DOHH2 (cell line): ENCODE data around the gene CCDC195.

ENCODE experiments used
- H3F3A ChIP-seq: fragments of 200-600 bp; sonication (generic), shearing (Covaris generic); 2 replicates; pipeline ENCODE4 v1.6.0; 2016; ENCODE audit warnings: antibody characterized with exemption, mild to moderate bottlenecking; ENCODE audit not compliant: control insufficient read depth, insufficient read depth
- H3K27ac ChIP-seq: fragments of 200-600 bp; sonication (generic); 2 replicates; pipeline ENCODE4 v1.5.1; 2014; ENCODE audit warnings: low read depth, mild to moderate bottlenecking, low read length, moderate library complexity
- H3K27me3 ChIP-seq: fragments of 200-600 bp; sonication (generic); 2 replicates; pipeline ENCODE4 v1.6.1; 2014; ENCODE audit warnings: mild to moderate bottlenecking, low read length, mixed read lengths; ENCODE audit not compliant: control insufficient read depth
- H3K36me3 ChIP-seq: fragments of 200-600 bp; sonication (generic); 2 replicates; pipeline ENCODE4 v1.6.1; 2014; ENCODE audit warnings: mild to moderate bottlenecking, low read length, moderate library complexity, mixed read lengths; ENCODE audit not compliant: control insufficient read depth
- H3K4me1 ChIP-seq: fragments of 200-600 bp; sonication (generic); 2 replicates; pipeline ENCODE4 v1.6.1; 2014; ENCODE audit warnings: mild to moderate bottlenecking, low read length, mixed read lengths; ENCODE audit not compliant: control insufficient read depth
- H3K4me2 ChIP-seq: fragments of 200-600 bp; sonication (generic); 2 replicates; pipeline ENCODE4 v1.6.0; 2014; ENCODE audit warnings: mild to moderate bottlenecking, low read length, moderate library complexity
- H3K4me3 ChIP-seq: fragments of 200-600 bp; sonication (generic); 2 replicates; pipeline ENCODE4 v1.5.1; 2014; ENCODE audit warnings: mild to moderate bottlenecking, low read length, mixed read lengths
- H3K79me2 ChIP-seq: fragments of 200-600 bp; sonication (generic); 2 replicates; pipeline ENCODE4 v1.6.1; 2014; ENCODE audit warnings: mild to moderate bottlenecking, low read length, mixed read lengths; ENCODE audit not compliant: control insufficient read depth
- H3K9me2 ChIP-seq: fragments of 200-600 bp; sonication (generic); replicated peaks from 2 replicates; pipeline ENCODE4 v1.6.1; 2014; ENCODE audit warnings: mild to moderate bottlenecking, low read length, mixed read lengths; ENCODE audit not compliant: control insufficient read depth
- H3K9me3 ChIP-seq: fragments of 200-600 bp; sonication (generic); 2 replicates; pipeline ENCODE4 v1.6.1; 2014; ENCODE audit warnings: antibody characterized with exemption, low read length, mixed read lengths; ENCODE audit not compliant: control insufficient read depth, insufficient read depth
- H4K20me1 ChIP-seq: fragments of 200-600 bp; sonication (generic); 2 replicates; pipeline ENCODE4 v1.6.0; 2014; ENCODE audit warnings: low read depth, mild to moderate bottlenecking, antibody characterized with exemption, low read length, moderate library complexity; ENCODE audit not compliant: control insufficient read depth, insufficient read depth
- CTCF ChIP-seq: fragments of 200-600 bp; sonication (generic); IDR thresholded peaks from one replicate; pipeline ENCODE4 v1.5.1; 2014; ENCODE audit warnings: antibody characterized with exemption, mild to moderate bottlenecking, low read depth, low read length; ENCODE audit not compliant: poor library complexity, severe bottlenecking
- EZH2phosphoT487 ChIP-seq: fragments of 200-600 bp; sonication (generic); IDR thresholded peaks from 2 replicates; pipeline ENCODE4 v1.6.1; 2017; ENCODE audit warnings: borderline replicate concordance, mild to moderate bottlenecking, antibody characterized with exemption, low read length, moderate library complexity, mixed read lengths

The CCDC195 gene

DNA sequence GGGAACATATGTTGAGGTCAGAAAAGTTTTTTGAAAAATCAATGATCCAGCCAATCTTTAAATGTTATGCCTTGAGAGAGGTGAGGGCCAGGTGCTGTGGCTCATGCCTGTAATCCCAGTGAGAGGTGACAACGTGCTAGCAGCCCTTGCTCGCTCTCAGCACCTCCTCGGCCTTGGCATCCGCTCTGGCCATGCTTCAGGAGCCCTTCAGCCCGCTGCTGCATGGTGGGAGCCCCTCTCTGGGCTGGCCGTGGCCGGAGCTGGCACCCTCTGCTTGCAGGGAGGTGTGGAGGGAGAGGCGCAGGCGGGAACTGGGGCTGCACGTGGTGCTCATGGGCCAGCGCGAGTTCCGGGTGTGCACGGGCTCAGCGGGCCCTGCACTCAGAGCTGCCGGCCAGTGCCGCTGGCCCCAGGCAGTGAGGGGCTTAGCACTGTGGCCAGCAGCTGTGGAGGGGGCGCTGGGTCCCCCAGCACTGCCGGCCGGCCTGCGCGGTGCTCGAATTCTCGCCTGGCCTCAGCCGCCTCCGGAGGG, 61.1 kb downstream of the CCDC195 start:
- peaks cover 51% of the 10 kb centered on the region for H3K4me1 ChIP-seq
- H3K36me3 ChIP-seq = no peaks in the 10 kb centered on the region
- H3K27me3 ChIP-seq = no peaks in the 10 kb centered on the region
- no peaks in the 10 kb centered on the region for H3K9me2 ChIP-seq
- H3K79me2 ChIP-seq = no peaks in the 10 kb centered on the region
- TF ChIP-seq CTCF (no peak), EZH2phosphoT487 (no peak)
- H3K9me3 ChIP-seq = peaks cover 7% of the 10 kb centered on the region
- H4K20me1 ChIP-seq = no peaks in the 10 kb centered on the region
- H3K4me3 ChIP-seq = no peak overlapping the region
- H3F3A ChIP-seq = peaks cover 3% of the 10 kb centered on the region; the same call in 1 of the 2 replicates
- H3K27ac ChIP-seq = no peak overlapping the region
- H3K4me2 ChIP-seq = no peak overlapping the region
